GM21528 (cell line): ENCODE measurements around the gene TECPR1.

Experiments
- ATAC-seq: cut with Tn5 transposase; IDR thresholded peaks from one replicate; pipeline ENCODE4 v1.9.1; 2021; ENCODE audit warnings: mild to moderate bottlenecking, moderate library complexity; ENCODE audit not compliant: unreplicated experiment, low FRiP score

Gene TECPR1

GRCh38 chr7:98284335-98285036 lies 32.5 kb upstream of the TECPR1 start:
- no peak for ATAC-seq

GRCh38 chr7:98283887-98284222 lies 31.8 kb upstream of the TECPR1 start:
- ATAC-seq, result no peak

- no peak for ATAC-seq
These were observed 31.3 kb upstream of the TECPR1 start for GRCh38 chr7:98283127-98283886.

GRCh38 chr7:98282703-98283102 lies 30.7 kb upstream of the TECPR1 start:
- no peak for ATAC-seq

GRCh38 chr7:98281757-98282606 lies 29.9 kb upstream of the TECPR1 start:
- ATAC-seq, result peak; percentile 12

- peak; percentile 82 for ATAC-seq
These were observed 29.0 kb upstream of the TECPR1 start, which contains the start of gene BRI3 for GRCh38 chr7:98280791-98281756. Gene BRI3, plus strand, starts transcription at chr7:98281686. Its CDS starts 110 bp downstream, at chr7:98281796.

GRCh38 chr7:98280296-98280695 lies 28.3 kb upstream of the TECPR1 start:
- ATAC-seq, result no peak

- ATAC-seq, result no peak
These were observed 26.9 kb upstream of the TECPR1 start for GRCh38 chr7:98278936-98279335.

- ATAC-seq, result no peak
These were observed 26.4 kb upstream of the TECPR1 start for GRCh38 chr7:98278408-98278807.

GRCh38 chr7:98276241-98276761 lies 24.3 kb upstream of the TECPR1 start:
- no peak for ATAC-seq

GRCh38 chr7:98267303-98267702 lies 15.3 kb upstream of the TECPR1 start:
- ATAC-seq, result no peak

- ATAC-seq, result no peak
These were observed 14.8 kb upstream of the TECPR1 start for GRCh38 chr7:98266840-98267239.

- no peak for ATAC-seq
These were observed 13.8 kb upstream of the TECPR1 start for GRCh38 chr7:98265841-98266271.

- ATAC-seq, result no peak
These were observed 5.7 kb upstream of the TECPR1 start for GRCh38 chr7:98257701-98258100.

- no peak for ATAC-seq
These were observed 4.4 kb upstream of the TECPR1 start for GRCh38 chr7:98256431-98256830.

- no peak for ATAC-seq
These were observed 3.0 kb upstream of the TECPR1 start for GRCh38 chr7:98254951-98255610.

GRCh38 chr7:98254516-98254915 lies 2.5 kb upstream of the TECPR1 start:
- no peak for ATAC-seq

- ATAC-seq, result no peak
These were observed 508 bp upstream of the TECPR1 start for GRCh38 chr7:98252425-98253054.

- peak; percentile 35 for ATAC-seq
These were observed 816 bp downstream of the TECPR1 start for GRCh38 chr7:98251231-98251600.
